ENCODE data around the gene SLC22A1. TPM values are rescaled to one million over a fixed set of nuclear protein-coding genes. Genes with fewer than 3 reads are reported as not detected.

Gene SLC22A1
- total and polyA plus RNA-seq, 2 of the 4 experiments (the other 2 are of a cell fraction), result 0.10 TPM; not detected in 1

DNA sequence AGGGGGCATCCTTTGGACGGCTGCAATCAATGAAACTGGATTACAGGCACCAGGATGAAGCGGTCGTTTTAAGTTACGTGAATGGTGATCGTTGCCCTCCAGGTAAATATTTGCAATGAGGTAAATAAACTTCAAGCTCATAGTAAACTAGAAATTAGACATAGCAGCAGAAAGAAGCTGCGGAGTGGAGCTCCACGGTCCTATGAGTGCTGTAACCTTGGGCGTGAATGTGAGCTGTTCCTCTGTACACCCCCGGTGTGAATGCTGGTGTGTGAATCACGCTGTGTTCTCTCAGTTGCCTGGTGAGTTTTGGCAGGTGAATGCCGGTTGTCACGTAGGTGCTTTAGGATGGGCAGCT, 42.0 kb upstream of the SLC22A1 start:
- ATAC-seq (ENCODE audit: low read depth) (no peak), DNase-seq (no peak)
- H3K14ac ChIP-seq (replicated peaks; ENCODE audit: low read depth, low read length), result no peak overlapping the region
- no peak overlapping the region for H3K23ac ChIP-seq (ENCODE audit: low read depth, low read length)
- H3K9me3 ChIP-seq (ENCODE audit: control insufficient read depth, insufficient read depth, low read length), result no peaks in the 10 kb centered on the region
- ChIA-PET POLR2A (ENCODE audit: unreplicated experiment) (no interaction called here), CTCF (interaction anchor here (1.4 kb wide), 1 partner anchor 9 kb away, joined by 4 read pairs; no protein-coding TSS in a partner anchor)
- no peak overlapping the region for H2AK9ac ChIP-seq (replicated peaks; ENCODE audit: low read depth, low read length, poor library complexity)
- peaks cover 23% of the 10 kb centered on the region for H3K9me1 ChIP-seq (ENCODE audit: insufficient read depth, low read length)
- H2AFZ ChIP-seq (replicated peaks; ENCODE audit: low read length, poor library complexity), result peak overlapping the region; percentile 5
- no peak overlapping the region for H2BK5ac ChIP-seq (ENCODE audit: low read depth, low read length, poor library complexity, severe bottlenecking)
- no peak overlapping the region for H3K18ac ChIP-seq (ENCODE audit: low read depth, low read length)
- no peaks in the 10 kb centered on the region; the same call in 1 of the 2 replicates for H4K20me1 ChIP-seq (ENCODE audit: insufficient read depth, low read length)
- H3K79me1 ChIP-seq (ENCODE audit: low read depth in 1 of 2, low read length in 2 of 2), result peaks cover 11 to 17% of the 10 kb centered on the region in 2 experiments
- H3K56ac ChIP-seq (ENCODE audit: extremely low read depth, insufficient read depth, low read length), result no peak overlapping the region
- no peak overlapping the region for H4K8ac ChIP-seq (ENCODE audit: low read depth in 2 of 2, low read length in 2 of 2)
- H3K4me1 ChIP-seq (ENCODE audit: control insufficient read depth, insufficient read depth, low read length), result peaks cover 14% of the 10 kb centered on the region
- no peak overlapping the region for H3K4me2 ChIP-seq (ENCODE audit: low read depth, low read length)
- intact Hi-C loops (cut with micrococcal nuclease) (no loop called here), dilution Hi-C loops (cut with HindIII; ENCODE audit: low sequenced_read_pairs, unreplicated experiment) (no loop called here), in situ Hi-C loops (cut with MboI; ENCODE audit: low sequenced_read_pairs) (no loop called here)
- H2AK5ac ChIP-seq (ENCODE audit: low read depth, low read length), result no peak overlapping the region
- no peak overlapping the region for H3K27ac ChIP-seq (ENCODE audit: insufficient read depth, low read length)
- WGBS, 2 experiments (ENCODE audit: extremely low coverage in 2 of 2, insufficient read length in 1 of 2), result 100% methylated on average over 4 of the region's 12 CpGs; no CpG with 5 or more reads in 1 of the 2 experiments
- no peak overlapping the region for H3K4me3 ChIP-seq (ENCODE audit: insufficient read depth, low read depth, low read length)
- no peak overlapping the region for H2BK20ac ChIP-seq (ENCODE audit: low read depth, low read length)
- H2BK120ac ChIP-seq (ENCODE audit: low read depth, low read length), result no peak overlapping the region
- H4K5ac ChIP-seq (ENCODE audit: low read depth, low read length), result no peak overlapping the region
- H3K36me3 ChIP-seq (ENCODE audit: control insufficient read depth, insufficient read depth, low read length), result peaks cover 50% of the 10 kb centered on the region
- no peak overlapping the region for H2BK15ac ChIP-seq (ENCODE audit: low read depth, low read length)
- H3K27me3 ChIP-seq (ENCODE audit: control insufficient read depth, insufficient read depth, low read length), result no peaks in the 10 kb centered on the region
- BruUV-seq (replicated peaks), result no TSS peak
- no peak overlapping the region for H4K91ac ChIP-seq (ENCODE audit: insufficient read depth, low read depth, low read length)
- TF ChIP-seq MXI1 (IDR thresholded peaks at IDR 0.05; ENCODE audit: borderline replicate concordance, low read depth, low read length) (no peak), CTCF (conservative IDR thresholded peaks at IDR 0.05; ENCODE audit: low read depth, low read length) (no peak), USF2 (IDR thresholded peaks at IDR 0.05; ENCODE audit: low read depth, low read length) (no peak), RAD21 (IDR thresholded peaks at IDR 0.05; ENCODE audit: low read length) (no peak), POLR2A (IDR thresholded peaks at IDR 0.05; ENCODE audit: low read depth, low read length) (no peak), CHD1 (IDR thresholded peaks at IDR 0.05; ENCODE audit: low read depth, low read length) (no peak), RCOR1 (IDR thresholded peaks at IDR 0.05; ENCODE audit: insufficient replicate concordance, low read length) (no peak), RFX5 (IDR thresholded peaks at IDR 0.05; ENCODE audit: low read depth, low read length) (no peak), BHLHE40 (IDR thresholded peaks at IDR 0.05; ENCODE audit: low read depth, low read length) (no peak), CEBPB (IDR thresholded peaks at IDR 0.05; ENCODE audit: low read depth, low read length) (no peak), SMC3 (IDR thresholded peaks at IDR 0.05; ENCODE audit: low read depth, low read length) (no peak)
- H3K4ac ChIP-seq (ENCODE audit: low read depth, low read length), result no peak overlapping the region
- H3K9ac ChIP-seq (ENCODE audit: low read depth, low read length), result no peak overlapping the region
